Hindlimb muscle (tissue), 1 donor: ENCODE data around the gene CEP55. TPM values are rescaled to one million over a fixed set of nuclear protein-coding genes. Genes with fewer than 3 reads are reported as not detected.
"Not testable (repeated sequence)": the region's sequence is repeated elsewhere in the genome, so short reads cannot be mapped to it uniquely, and the experiment has no call there.

ENCODE experiments used
- DNase-seq: peaks from one replicate; pipeline ENCODE4 v3.0.0-alpha.2; 2013
- polyA plus RNA-seq: library from polyadenylated mRNA; unstranded; fragments of 120-200 nt; gene quantifications from one replicate; pipeline ENCODE4 v1.2.1, GENCODE V29; 2013; ENCODE audit not compliant: insufficient read length

The CEP55 gene
- polyA plus RNA-seq, 1 donor, result 6.0 TPM

DNA sequence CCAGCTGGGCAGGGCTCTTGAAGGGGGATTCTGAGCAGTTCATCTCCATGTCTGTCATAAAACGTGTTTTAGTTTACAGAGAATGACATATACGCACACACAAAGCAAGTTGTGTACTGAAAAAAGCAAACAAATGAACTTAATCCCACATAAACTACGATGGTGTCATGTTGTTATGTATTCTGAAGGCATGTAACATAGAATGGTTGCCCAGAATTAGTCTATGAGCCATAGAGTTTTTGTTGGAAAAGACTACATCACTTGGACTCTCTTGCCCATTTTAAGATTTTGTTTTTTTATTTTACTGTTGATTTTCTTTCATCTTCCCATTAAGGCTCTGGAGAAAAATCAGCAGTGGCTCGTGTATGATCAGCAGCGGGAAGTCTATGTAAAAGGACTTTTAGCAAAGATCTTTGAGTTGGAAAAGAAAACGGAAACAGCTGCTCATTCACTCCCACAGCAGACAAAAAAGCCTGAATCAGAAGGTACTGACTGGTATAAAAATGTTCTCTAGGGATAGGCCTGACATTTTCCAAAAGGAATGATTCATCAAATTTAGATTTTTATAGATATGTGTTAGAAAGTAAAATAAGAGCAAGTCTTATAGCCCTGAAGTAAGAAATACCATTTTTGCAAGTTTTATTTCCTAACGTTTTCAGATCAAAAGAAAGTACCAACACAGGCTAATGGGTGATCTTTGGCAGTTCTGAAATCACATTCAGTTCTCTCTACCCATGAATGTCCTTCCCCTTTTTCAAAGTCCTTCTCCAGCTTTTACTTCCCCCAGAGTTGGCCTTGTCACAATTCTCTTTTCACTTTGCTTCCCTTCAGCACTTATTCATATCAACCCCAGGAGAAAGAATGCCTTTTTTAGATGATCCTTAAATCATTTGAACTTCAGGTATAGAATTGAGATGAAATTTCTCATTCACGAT, 18.9 kb downstream of the CEP55 start:
- no peak for DNase-seq

DNA sequence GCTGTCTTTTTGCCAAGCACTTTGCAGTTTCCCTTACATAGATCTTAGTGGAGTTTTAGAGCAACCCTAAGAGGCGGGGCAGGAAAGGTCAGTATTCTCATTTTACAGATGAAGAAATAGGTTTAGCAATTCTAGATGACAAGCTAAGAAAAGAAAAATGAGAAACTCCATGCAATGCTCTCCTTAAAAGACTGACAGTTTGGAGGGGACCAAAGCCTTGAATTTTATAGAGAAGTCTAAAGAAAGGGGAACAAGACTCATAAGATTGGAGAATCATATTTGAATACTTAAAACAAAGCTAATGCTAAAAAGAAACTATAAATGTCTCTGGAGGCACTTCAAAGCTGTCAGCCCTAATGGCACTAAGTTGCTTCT, 19.6 kb downstream of the CEP55 start:
- no peak for DNase-seq

DNA sequence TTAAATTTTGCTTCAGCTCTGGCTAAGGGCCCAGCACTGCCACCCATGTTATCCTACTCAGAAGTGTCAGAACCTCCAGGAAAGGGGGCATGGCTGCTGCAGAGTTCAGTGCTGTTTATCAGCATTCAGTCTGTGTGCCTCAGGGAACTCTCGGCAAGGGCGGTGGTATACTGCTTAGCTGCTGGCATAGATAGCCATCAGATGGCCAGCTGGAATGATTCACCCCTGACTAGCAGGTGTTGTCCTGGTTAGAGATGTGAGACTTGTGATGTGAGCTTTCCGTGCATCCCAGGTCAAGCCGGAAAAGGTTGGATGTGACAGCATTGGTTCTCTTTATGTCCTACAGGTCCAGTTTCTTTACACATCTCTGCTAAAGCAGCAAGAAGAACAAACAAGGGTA, 22.1 kb downstream of the CEP55 start:
- DNase-seq, result no peak

DNA sequence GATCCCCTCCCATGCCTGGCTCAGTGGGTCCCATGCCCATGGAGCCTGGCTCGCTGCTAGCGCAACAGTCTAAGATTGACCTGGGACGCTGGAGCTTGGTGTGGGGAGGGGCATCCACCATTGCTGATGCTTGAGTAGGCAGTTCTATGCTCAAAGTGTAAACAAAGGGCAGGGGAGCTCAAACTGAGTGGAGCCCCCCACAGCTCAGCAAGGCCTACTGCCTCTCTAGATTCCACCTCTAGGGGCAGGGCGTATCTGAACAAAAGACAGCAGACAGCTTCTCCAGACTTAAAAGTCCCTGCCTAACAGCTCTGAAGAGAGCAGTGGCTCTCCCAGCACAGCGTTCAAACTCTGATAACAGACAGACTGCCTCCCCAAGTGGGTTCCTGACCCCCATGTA, 38.9 kb downstream of the CEP55 start:
- DNase-seq, result no peak

DNA sequence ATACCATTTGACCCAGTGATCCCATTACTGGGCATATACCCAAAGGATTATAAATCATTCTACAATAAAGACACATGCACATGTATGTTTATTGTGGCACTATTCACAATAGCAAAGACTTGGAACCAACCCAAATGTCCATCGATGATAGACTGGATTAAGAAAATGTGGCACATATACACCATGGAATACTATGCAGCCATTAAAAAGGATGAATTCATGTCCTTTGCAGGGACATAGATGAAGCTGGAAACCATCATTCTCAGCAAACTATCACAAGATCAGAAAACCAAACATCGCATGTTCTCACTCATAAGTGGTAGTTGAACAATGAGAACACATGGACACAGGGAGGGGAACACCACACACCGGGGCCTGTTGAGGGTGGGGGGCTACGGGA, 44.5 kb downstream of the CEP55 start:
- DNase-seq, result not testable (repeated sequence)

DNA sequence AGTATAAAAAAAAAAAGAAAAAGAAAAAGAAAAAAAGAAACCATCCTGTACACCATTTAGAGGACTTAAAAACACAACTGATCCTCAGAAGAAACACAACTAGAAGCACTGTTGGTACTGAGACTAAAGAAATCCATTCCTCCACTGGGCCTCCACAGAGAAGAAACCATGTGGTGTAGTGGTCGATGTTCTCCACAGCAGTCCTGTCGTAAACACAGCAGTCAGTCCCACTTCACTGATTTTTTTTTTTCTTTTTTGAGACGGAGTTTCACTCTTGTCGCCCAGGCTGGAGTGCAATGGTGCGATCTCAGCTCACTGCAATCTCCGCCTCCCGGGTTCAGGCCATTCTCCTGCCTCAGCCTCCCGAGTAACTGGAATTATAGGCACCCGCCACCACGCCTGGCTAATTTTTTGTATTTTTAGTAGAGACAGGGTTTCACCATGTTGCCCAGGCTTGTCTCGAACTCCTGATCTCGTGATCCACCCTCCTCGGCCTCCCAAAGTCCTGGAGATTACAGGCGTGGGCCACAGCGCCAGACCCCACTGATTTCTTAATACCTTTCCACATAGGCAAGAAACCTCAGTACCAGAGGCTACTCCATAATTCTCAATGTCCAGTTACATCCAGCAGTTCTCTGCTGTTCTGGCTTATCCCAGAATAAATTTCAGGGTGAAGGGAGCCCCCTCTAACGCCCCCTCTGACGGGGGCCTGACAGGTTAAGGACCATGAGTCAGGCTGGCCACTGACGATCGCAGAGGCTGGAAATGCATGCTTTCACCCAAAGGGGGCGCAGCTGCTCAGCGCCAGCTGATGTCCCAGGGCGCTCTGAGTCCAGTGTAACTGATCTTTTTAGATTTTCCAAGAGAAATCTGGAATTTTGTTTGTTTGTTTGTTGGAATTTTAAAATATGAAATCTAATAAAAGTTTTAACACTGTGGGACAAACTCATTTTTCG, 45.3 kb downstream of the CEP55 start:
- DNase-seq, result peak; percentile 66

DNA sequence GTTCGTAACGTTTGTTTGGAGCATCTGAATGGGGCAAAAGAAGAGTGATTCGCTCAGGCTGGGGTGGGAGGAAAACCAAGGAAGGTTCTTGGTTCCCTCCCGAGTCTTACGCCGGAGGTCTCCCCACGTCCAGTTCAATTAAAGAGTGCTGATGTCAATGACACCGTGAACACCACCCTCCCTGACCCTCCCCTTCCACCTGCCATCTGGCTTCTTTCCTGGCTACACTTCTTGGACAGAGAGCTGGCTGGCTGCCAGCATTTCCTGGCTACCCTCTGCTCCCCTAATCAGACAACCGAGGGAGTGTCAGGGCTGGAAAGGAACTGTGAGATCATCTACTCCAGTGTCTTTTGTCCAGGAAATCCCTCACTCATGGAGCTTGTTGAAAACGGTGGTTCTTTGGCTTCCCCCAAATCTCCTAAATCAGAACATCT, 46.0 kb downstream of the CEP55 start:
- DNase-seq, result peak; percentile 71

DNA sequence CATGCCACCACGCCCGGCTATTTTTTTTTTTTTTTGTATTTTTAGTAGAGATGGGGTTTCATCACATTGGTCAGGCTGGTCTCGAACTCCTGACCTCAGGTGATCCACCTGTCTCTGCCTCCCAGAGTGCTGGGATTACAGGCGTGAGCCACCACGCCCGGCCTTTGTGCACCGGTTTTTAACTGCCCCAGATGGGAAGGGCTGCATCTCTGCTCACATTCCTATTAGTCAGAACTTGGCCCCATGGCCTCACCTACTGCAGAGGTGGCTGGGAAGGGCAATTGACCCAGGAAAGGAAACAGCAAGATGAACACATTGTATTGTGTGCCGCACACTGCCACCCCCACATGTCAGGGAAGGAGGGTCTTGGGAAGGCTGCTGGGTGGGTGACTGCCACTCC, 50.6 kb downstream of the CEP55 start:
- DNase-seq, result not testable (repeated sequence)

DNA sequence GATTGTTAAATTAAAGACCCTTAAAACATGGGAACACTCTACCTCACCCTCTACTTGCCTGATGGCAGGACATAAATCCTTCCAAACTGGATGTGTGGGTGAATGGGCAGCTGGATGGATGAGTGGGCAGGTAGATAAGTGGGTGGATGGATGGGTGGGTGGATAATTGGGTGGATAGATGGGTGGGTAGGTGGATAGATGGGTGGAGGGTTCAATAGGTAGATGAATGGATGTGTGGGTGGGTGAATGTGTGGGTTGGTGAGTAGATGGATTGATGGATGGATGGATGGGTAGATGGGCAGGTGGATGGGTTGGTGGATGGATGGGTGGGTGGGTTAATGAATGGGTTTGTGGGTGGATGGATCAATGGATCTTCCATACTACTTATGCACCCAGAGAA, 51.1 kb downstream of the CEP55 start:
- no peak for DNase-seq

DNA sequence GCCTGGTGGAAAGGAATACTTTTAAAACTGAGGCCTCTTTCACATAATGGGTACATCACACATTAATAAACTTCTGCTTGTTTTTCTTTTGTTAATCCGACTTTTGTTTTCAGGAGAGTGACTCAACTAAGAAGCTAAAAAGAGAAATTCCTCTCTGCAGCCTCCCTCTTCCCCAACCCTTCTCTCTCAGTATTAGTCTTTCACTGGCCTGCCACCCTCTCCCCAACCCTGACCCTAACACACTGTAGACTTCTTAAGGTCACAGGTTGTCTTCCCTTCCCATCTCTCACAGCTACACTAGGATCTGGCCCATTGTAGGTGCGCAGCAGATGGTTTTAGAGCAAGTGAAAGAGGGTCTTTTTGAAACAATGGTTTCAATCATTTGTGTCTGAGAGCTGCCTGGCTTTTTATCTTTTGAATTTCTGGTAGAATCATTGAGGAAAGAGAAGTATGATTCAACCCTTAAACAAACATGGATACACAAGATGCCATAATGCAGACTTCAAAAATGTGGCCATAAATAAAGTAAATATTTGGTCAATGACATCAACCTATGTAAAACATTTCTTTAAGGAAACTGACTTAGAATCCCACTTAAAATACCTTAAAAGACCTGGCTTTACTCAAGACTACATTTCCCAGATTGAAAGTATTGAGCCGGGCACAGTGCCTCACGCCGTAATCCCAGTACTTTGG, 52.1 kb downstream of the CEP55 start:
- no peak for DNase-seq

DNA sequence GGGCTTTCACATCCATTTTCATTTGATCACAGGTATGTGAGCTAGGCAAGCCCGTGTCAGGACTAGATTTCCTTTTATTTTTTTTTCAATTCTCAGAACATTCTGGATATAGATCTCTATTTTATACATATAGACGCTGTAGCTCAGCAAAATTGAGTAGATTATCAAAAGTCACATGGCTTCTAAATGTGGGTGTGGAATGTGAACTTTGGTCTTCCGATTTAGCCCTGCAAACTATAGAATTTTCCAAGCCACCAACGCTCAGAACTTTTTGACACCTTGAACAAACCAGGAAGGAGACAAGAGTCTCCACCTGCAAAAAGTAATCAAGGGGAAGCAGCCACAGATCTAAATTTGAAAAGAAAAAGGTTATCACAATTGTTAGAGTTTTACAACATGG, 54.2 kb downstream of the CEP55 start:
- DNase-seq, result no peak

DNA sequence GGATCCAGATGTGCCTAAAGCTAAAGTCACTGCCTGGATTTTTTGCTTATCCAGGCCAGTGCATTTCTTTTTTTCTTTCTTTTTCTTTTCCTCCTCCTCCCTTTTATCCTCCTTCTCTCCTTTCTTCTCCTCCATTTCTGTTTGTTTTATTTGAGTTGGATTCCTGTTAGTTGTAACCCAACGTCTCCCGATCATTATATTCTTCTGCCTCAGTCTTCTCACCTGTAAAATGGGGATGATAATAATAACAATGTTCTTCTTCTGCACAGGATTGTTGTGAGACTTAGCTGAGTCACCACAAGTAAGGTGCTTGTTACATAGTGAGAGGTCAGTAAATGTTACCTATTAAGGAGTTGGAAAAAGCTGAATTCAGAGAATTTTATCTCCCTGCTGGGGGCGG, 56.4 kb downstream of the CEP55 start:
- no peak for DNase-seq

DNA sequence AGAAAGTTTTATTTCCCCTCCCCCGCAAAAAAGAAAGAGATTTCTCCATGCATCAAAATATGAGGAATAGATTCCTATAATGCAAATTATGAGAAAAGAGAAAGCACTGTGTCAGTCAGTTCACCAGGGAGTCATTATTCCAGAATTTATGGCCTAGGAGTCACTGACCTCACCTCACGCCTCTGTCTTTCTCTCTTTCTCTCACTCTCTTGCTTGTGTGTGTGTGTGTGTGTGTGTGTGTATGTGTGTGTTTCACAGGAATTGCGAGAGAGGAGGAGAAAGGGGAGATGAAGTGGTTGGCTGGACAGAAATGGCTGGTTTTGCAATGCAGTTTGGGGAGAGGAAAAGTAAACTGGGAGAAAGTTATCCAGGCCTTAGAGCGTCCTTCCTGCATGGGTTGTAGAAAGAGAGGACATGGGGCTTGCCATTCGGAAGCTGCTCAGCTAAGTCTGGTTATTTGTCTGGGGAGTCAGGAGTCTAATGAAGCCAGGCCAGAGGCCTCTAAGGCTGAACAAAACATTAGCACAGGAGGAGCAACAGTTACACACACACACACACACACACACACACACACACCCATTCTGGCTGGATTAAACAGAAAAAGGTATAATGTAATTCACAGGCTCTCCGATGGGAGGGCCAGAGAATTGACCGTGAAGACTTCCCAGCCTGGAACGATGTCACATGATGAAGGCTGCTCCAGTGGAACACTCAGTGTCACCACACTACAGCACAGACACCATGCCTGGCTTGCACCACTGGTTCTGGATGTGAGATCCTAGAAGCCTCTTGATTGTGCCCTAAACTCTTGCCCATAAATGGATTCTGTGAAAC, 57.3 kb downstream of the CEP55 start:
- DNase-seq, result no peak

DNA sequence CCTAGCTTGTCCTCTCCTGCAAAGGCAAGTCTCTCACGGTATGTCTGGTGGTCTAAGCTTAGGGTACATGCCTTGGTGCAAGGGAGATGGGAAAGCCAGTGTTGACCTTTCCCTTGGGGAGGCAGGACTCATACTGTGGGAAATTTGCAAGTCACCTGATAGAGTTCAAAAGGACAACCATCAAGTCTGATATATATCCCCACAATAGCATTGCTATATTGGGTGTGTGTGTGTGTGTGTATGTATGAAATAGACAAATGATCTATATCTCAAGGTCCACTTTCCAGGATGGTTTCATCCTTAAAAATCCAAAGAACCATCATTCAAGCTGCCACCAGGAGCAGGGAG, 57.9 kb downstream of the CEP55 start:
- DNase-seq, result no peak

DNA sequence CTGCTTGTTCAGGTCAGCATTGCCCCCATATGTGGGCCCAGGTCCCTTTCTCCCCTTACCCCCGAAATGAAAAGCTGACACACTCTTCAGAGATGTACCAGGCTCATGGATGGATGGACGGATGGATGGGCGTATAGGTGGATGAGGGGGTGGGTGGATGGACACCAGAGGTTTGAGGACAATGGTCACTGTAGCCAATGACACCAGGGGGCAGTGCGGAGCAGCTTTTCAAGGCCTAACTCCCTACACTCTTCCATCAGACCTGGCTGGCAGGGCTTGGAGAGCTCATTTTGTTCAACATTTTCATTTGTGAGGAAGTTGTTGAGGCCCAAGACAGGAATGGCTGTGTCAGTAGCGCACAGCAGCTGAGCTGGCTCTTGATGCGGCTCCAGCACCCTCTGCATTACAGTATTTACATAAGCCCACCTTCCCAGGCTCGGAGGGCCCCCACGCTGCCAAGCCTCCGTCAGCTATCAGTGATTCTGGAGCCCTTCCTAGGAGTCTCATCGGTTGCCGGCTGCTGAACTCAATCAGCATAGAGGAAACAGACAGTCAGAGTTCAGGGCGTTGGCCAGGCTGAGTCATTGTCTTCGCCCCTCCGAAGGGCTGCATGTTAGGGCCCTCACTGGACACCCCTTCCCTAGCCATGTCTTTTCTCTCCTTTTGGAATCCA, 58.5 kb downstream of the CEP55 start:
- DNase-seq, result peak; percentile 50

DNA sequence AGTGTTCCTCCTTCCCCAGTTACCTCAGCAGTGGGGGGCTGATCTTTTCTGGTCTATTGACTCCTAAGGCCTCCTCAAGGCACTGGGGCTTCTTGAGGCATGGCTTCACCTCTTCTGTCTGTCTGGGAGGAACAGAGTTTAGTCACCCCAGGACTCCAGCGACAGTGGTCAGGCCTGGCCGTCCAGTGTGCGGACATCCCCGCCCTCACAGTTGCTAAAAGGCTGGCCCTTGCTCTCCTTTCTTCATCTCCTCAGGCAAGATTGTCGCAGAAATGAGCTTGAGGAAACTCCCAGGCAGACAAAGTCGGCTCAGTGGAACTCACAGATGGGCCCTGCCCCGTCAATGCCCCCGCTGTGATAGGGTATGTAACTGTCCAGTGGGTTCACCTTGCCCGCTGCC, 63.1 kb downstream of the CEP55 start:
- no peak for DNase-seq

DNA sequence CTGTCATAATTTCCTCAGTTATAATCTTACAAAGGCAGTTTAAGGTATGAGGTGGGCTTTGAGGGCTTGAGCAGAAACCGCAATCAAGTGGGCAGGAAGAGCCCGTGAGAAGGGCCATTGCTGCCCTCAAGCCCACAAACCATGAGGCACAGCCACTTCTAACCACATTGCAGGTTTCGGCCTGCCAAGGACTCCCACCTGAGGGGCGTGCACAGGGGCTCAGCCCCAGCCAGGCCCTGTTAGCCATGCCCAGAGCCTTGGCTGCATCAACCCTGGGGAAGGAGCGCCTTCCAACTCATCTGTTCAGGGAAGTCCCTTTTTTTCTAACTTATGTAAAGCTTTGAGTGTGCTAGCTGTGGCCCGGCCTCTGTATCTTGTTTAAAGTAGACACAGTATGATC, 64.1 kb downstream of the CEP55 start:
- no peak for DNase-seq

DNA sequence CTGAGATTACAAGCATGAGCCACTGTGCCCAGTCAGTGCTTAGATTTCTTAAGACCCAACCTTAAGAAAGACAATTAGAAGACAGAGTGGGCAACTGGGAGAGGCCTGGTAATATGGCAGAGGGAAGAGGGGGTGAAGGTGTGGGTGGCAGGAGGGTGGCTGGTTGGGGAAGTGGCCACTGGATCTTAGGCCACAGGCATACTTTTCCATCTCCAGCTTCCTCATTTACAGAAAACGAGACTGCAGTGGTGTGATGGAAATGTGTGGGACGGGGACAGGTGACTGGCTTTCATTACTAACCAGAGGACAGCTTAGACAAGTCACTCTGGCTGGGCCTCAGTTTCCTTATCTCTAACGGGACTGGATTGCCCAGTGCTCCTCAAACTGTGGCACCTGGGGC, 69.0 kb downstream of the CEP55 start:
- DNase-seq, result no peak

DNA sequence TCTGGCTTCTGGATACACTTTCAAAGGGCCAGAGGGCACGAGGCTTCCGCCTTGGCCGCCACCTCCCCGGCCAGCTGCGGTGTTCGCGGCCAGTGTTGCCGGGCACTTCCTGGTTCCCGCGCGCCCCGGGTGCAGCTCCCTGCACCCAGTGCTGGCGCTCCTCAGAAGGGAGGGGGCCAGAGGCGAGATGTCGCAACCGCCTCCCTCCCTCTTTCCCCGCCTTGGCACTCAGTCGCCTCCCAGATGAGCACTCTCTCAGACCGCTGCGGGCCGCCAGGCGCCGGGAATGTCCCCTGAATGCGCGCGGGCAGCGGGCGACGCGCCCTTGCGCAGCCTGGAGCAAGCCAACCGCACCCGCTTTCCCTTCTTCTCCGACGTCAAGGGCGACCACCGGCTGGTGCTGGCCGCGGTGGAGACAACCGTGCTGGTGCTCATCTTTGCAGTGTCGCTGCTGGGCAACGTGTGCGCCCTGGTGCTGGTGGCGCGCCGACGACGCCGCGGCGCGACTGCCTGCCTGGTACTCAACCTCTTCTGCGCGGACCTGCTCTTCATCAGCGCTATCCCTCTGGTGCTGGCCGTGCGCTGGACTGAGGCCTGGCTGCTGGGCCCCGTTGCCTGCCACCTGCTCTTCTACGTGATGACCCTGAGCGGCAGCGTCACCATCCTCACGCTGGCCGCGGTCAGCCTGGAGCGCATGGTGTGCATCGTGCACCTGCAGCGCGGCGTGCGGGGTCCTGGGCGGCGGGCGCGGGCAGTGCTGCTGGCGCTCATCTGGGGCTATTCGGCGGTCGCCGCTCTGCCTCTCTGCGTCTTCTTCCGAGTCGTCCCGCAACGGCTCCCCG, 70.2 kb downstream of the CEP55 start, which contains the start of gene FFAR4:
Gene FFAR4 (plus strand): TSS at position 231 of the 842 bp plus-strand sequence. CDS start 56 bp downstream, at position 287.
- DNase-seq, result no peak
